NT2/D1 (cell line): ENCODE data around the gene RAI2.

ENCODE experiments used
- DNase-seq: peaks from one replicate; pipeline ENCODE4 v3.0.0-alpha.2; 2011; ENCODE audit warnings: low read depth, low spot score
- H3K27me3 ChIP-seq: 2 replicates; pipeline ENCODE4 v1.6.0; 2011; ENCODE audit warnings: mild to moderate bottlenecking; ENCODE audit not compliant: insufficient read length, insufficient read depth
- H3K36me3 ChIP-seq: 2 replicates; pipeline ENCODE4 v1.6.1; 2011; ENCODE audit warnings: mild to moderate bottlenecking, low read length, mixed read lengths; ENCODE audit not compliant: insufficient read depth, insufficient read length
- H3K4me1 ChIP-seq: 2 replicates; pipeline ENCODE4 v1.5.1; 2011; ENCODE audit not compliant: insufficient read depth, insufficient read length
- H3K4me3 ChIP-seq: 2 replicates; pipeline ENCODE4 v1.5.1; 2011; ENCODE audit warnings: low read depth; ENCODE audit not compliant: insufficient read length
- H3K9ac ChIP-seq: 2 replicates; pipeline ENCODE4 v1.6.0; 2011; ENCODE audit warnings: low read depth; ENCODE audit not compliant: insufficient read length
- H3K9me3 ChIP-seq: 2 replicates; pipeline ENCODE4 v1.5.1; 2011; ENCODE audit warnings: mild to moderate bottlenecking, low read length; ENCODE audit not compliant: insufficient read depth
- SUZ12 ChIP-seq: IDR thresholded peaks from 2 replicates; pipeline ENCODE4 v1.6.1; 2011; ENCODE audit not compliant: insufficient read length, insufficient read depth; ENCODE audit errors: extremely low read depth
- YY1 ChIP-seq: IDR thresholded peaks from 2 replicates; pipeline ENCODE4 v1.6.1; 2011; ENCODE audit not compliant: insufficient read length, insufficient read depth
- ZNF274 ChIP-seq: IDR thresholded peaks from 2 replicates; pipeline ENCODE4 v1.6.1; 2011; ENCODE audit warnings: mild to moderate bottlenecking, low read depth, low read length

RAI2 gene

DNA sequence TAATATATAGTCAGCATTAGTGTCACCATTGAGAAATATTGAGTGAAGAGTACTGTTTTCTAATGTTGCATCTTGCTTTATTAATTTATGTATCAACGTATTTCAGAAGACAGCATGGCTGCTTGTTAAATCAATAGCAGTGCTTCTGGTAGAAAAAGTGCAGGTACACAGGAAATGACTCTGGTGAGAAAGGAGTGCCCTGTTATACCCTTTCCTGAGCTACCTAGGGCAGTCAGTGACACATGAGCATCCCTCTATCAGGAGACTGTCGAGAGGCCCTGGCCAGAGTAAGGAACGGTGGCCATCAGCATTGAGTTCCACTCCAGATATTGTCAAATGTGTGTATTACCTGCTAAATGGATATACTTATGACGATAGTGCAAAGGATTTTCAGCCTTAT lies 81.7 kb downstream of the RAI2 start:
- TF ChIP-seq ZNF274 (no peak), SUZ12 (no peak), YY1 (no peak)
- no peaks in the 10 kb centered on the region for H3K27me3 ChIP-seq
- no peaks in the 10 kb centered on the region for H3K36me3 ChIP-seq
- H3K4me1 ChIP-seq: no peaks in the 10 kb centered on the region
- no peak for DNase-seq
- no peak overlapping the region for H3K4me3 ChIP-seq
- peaks cover 12% of the 10 kb centered on the region; the same call in 1 of the 2 replicates for H3K9me3 ChIP-seq
- no peak overlapping the region for H3K9ac ChIP-seq

DNA sequence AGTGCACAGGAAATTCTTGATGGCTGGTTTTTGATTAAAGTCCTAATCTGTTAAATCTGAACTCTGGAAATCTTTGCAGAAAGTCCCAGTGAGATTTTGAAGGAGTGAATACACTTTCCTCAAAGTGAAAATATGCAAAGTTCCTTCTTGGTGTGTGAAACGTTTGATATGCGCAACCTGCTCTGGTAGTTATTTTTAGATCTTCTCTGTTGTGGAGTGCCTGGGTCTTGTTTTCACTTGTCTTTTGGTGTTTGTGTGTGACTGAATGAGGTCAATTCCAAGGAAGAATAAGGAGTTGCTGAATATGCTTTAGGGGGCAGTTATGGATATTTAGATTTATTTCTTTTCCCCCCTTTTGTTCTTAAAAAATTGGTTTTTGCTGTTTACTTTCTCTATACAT lies 82.1 kb downstream of the RAI2 start:
- peaks cover 12% of the 10 kb centered on the region; the same call in 1 of the 2 replicates for H3K9me3 ChIP-seq
- H3K9ac ChIP-seq: no peak overlapping the region
- TF ChIP-seq ZNF274 (no peak), SUZ12 (no peak), YY1 (no peak)
- no peaks in the 10 kb centered on the region for H3K27me3 ChIP-seq
- no peak for DNase-seq
- H3K36me3 ChIP-seq: no peaks in the 10 kb centered on the region
- no peak overlapping the region for H3K4me3 ChIP-seq
- no peaks in the 10 kb centered on the region for H3K4me1 ChIP-seq

GRCh38 chrX:17774053-17774452 lies 87.0 kb downstream of the RAI2 start:
- H3K9ac ChIP-seq: no peak overlapping the region
- TF ChIP-seq YY1: no peak
- no peak for TF ChIP-seq ZNF274
- TF ChIP-seq SUZ12: no peak
- H3K9me3 ChIP-seq: peaks cover 4% of the 10 kb centered on the region; the same call in 1 of the 2 replicates
- peaks cover 9% of the 10 kb centered on the region for H3K27me3 ChIP-seq
- H3K4me3 ChIP-seq: no peak overlapping the region
- DNase-seq: no peak
- H3K36me3 ChIP-seq: no peaks in the 10 kb centered on the region
- no peaks in the 10 kb centered on the region for H3K4me1 ChIP-seq

GRCh38 chrX:17773221-17773876 lies 87.7 kb downstream of the RAI2 start:
- H3K36me3 ChIP-seq: no peaks in the 10 kb centered on the region
- no peak overlapping the region for H3K9ac ChIP-seq
- DNase-seq: no peak
- H3K9me3 ChIP-seq: peaks cover 4% of the 10 kb centered on the region; the same call in 1 of the 2 replicates
- no peaks in the 10 kb centered on the region for H3K4me1 ChIP-seq
- no peak overlapping the region for H3K4me3 ChIP-seq
- TF ChIP-seq YY1 (no peak), ZNF274 (no peak), SUZ12 (no peak)
- peaks cover 9% of the 10 kb centered on the region for H3K27me3 ChIP-seq

GRCh38 chrX:17769701-17770269 lies 91.3 kb downstream of the RAI2 start:
- no peaks in the 10 kb centered on the region for H3K36me3 ChIP-seq
- no peak overlapping the region for H3K4me3 ChIP-seq
- TF ChIP-seq ZNF274 (no peak), SUZ12 (no peak), YY1 (no peak)
- DNase-seq: no peak
- H3K4me1 ChIP-seq: no peaks in the 10 kb centered on the region
- H3K9ac ChIP-seq: no peak overlapping the region
- H3K27me3 ChIP-seq: peaks cover 9% of the 10 kb centered on the region
- H3K9me3 ChIP-seq: no peaks in the 10 kb centered on the region

- Histone ChIP-seq H3K27me3 (peaks cover 9% of the 10 kb centered on the region), H3K9me3 (no peaks in the 10 kb centered on the region), H3K4me3 (no peak overlapping the region), H3K9ac (no peak overlapping the region), H3K4me1 (no peaks in the 10 kb centered on the region), H3K36me3 (no peaks in the 10 kb centered on the region)
- DNase-seq: no peak
- no peak for TF ChIP-seq ZNF274
- TF ChIP-seq YY1: no peak
- TF ChIP-seq SUZ12: no peak
Measured at GRCh38 chrX:17768997-17769396, 92.1 kb downstream of the RAI2 start.

DNA sequence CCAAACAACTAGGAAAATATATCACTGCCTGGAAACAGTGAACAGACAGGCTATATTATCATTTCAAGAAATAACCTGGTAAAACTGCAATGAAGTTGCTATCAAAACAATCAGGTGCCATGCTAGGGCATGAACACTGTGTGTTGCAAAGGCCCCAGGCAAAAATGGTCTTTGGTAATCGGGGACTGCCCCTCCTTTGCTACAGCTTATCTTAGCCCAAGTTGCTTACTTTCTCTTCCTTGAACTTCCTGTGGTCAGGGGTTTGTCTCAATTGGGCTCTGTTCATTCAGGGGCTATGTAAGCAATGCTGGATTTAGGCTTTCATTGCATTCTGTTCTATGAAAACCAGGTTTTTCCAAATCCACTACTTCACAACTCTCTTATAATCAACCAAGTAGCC lies 93.4 kb downstream of the RAI2 start:
- no peak for TF ChIP-seq ZNF274
- TF ChIP-seq YY1: no peak
- TF ChIP-seq SUZ12: no peak
- peaks cover 7% of the 10 kb centered on the region for H3K27me3 ChIP-seq
- H3K9me3 ChIP-seq: no peaks in the 10 kb centered on the region
- no peak overlapping the region for H3K9ac ChIP-seq
- no peak overlapping the region for H3K4me3 ChIP-seq
- no peak for DNase-seq
- H3K36me3 ChIP-seq: no peaks in the 10 kb centered on the region
- no peaks in the 10 kb centered on the region for H3K4me1 ChIP-seq
